ENCODE measurements around the gene TBP.

DNA sequence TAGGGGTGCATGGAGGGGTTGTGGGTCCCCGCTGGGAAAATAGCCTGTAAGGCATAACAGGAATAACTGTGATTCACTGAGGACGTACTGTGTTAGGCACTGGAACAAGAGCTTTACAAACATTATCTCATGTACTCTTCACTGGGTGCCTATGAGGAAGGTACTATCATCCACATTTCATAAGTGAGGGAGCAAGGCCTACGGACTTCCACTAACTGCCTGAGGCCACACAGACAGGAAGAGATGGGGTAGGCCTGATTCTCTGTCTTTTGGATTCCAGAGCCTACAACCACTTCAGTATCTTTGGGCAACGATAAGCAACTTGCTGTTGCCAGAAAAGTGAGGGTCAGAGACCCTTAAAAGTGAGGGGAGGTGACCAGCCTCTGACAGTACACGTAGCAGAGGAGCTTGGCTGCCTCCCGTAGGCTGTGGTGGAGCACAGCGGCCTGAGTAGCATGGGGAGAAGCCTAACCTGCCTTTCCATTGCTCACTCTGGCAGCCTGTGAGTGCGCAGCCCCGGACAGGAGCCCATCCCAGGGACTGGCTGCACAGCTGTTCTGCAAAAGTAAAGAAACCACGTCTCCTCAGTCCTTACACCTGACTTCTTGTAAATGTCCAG is 31.5 kb upstream of the TBP start:
- TF ChIP-seq, protein P1, sequence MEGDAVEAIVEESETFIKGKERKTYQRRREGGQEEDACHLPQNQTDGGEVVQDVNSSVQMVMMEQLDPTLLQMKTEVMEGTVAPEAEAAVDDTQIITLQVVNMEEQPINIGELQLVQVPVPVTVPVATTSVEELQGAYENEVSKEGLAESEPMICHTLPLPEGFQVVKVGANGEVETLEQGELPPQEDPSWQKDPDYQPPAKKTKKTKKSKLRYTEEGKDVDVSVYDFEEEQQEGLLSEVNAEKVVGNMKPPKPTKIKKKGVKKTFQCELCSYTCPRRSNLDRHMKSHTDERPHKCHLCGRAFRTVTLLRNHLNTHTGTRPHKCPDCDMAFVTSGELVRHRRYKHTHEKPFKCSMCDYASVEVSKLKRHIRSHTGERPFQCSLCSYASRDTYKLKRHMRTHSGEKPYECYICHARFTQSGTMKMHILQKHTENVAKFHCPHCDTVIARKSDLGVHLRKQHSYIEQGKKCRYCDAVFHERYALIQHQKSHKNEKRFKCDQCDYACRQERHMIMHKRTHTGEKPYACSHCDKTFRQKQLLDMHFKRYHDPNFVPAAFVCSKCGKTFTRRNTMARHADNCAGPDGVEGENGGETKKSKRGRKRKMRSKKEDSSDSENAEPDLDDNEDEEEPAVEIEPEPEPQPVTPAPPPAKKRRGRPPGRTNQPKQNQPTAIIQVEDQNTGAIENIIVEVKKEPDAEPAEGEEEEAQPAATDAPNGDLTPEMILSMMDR (IDR thresholded peaks at IDR 0.05), result no peak
- no peak for TF ChIP-seq EP300 (IDR thresholded peaks at IDR 0.05)
- no peak for TF ChIP-seq POLR2AphosphoS5 (IDR thresholded peaks at IDR 0.05)
